Measurements from ENCODE around the gene CDH1.
"Not testable (repeated sequence)": the region's sequence is repeated elsewhere in the genome, so short reads cannot be mapped to it uniquely, and the experiment has no call there.

Gene CDH1

GRCh38 chr16:68711421-68712139, 25.5 kb upstream of the CDH1 start:
- Histone ChIP-seq H3K36me3 (ENCODE audit: control insufficient read depth in 1 of 2, insufficient read depth in 2 of 2, low read length in 2 of 2) (no peaks in the 10 kb centered on the region), H3K9ac (ENCODE audit: low read depth in 1 of 2, low read length in 2 of 2) (no peak overlapping the region), H3K4me3 (ENCODE audit: low read depth in 1 of 2, low read length in 2 of 2) (no peak overlapping the region), H3K4me1 (ENCODE audit: control insufficient read depth in 1 of 2, insufficient read depth in 2 of 2, low read length in 2 of 2) (peaks cover 13 to 18% of the 10 kb centered on the region in 2 donors), H3K27ac (ENCODE audit: low read depth, low read length) (no peak overlapping the region), H3K9me3 (ENCODE audit: control insufficient read depth in 1 of 2, low read length in 2 of 2) (no peaks in the 10 kb centered on the region), H3K27me3 (ENCODE audit: control insufficient read depth in 1 of 2, insufficient read depth in 2 of 2, low read length in 2 of 2) (no peaks in the 10 kb centered on the region)

DNA sequence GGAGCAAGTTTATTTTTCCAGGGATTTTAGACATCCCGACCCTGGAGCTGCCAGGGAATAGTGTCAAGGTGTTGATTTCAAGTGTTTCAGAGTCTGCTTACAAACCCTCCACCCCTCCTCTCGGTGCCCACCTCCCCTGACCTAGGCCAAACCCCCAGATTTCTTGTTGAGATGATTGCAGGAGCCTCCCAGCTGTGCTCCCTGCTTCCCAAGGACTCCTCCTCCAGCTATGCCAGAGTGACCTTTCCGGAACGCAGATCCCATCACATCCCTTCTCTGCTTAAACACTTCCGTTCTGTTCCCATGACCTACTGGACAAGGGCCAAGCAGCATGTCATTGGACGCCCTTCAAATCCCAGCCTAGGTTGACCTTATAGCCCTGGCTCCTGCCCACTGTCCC, 23.7 kb upstream of the CDH1 start:
- Histone ChIP-seq H3K27ac (ENCODE audit: low read depth, low read length) (no peak overlapping the region), H3K27me3 (ENCODE audit: control insufficient read depth in 1 of 2, insufficient read depth in 2 of 2, low read length in 2 of 2) (no peaks in the 10 kb centered on the region), H3K9ac (ENCODE audit: low read depth in 1 of 2, low read length in 2 of 2) (no peak overlapping the region), H3K4me1 (ENCODE audit: control insufficient read depth in 1 of 2, insufficient read depth in 2 of 2, low read length in 2 of 2) (peaks cover 8 to 12% of the 10 kb centered on the region in 2 donors), H3K4me3 (ENCODE audit: low read depth in 1 of 2, low read length in 2 of 2) (no peak overlapping the region), H3K36me3 (ENCODE audit: control insufficient read depth in 1 of 2, insufficient read depth in 2 of 2, low read length in 2 of 2) (no peaks in the 10 kb centered on the region), H3K9me3 (ENCODE audit: control insufficient read depth in 1 of 2, low read length in 2 of 2) (no peaks in the 10 kb centered on the region)

- no peaks in the 10 kb centered on the region for H3K9me3 ChIP-seq (ENCODE audit: control insufficient read depth in 1 of 2, low read length in 2 of 2)
- H3K9ac ChIP-seq (ENCODE audit: low read depth in 1 of 2, low read length in 2 of 2) = no peak overlapping the region
- peaks cover 7 to 12% of the 10 kb centered on the region in 2 donors for H3K4me1 ChIP-seq (ENCODE audit: control insufficient read depth in 1 of 2, insufficient read depth in 2 of 2, low read length in 2 of 2)
- H3K4me3 ChIP-seq (ENCODE audit: low read depth in 1 of 2, low read length in 2 of 2) = no peak overlapping the region
- no peak overlapping the region for H3K27ac ChIP-seq (ENCODE audit: low read depth, low read length)
- no peaks in the 10 kb centered on the region for H3K27me3 ChIP-seq (ENCODE audit: control insufficient read depth in 1 of 2, insufficient read depth in 2 of 2, low read length in 2 of 2)
- H3K36me3 ChIP-seq (ENCODE audit: control insufficient read depth in 1 of 2, insufficient read depth in 2 of 2, low read length in 2 of 2) = no peaks in the 10 kb centered on the region
Measured at GRCh38 chr16:68715471-68715870, 21.6 kb upstream of the CDH1 start.

- H3K27ac ChIP-seq (ENCODE audit: low read depth, low read length); H3K4me3 ChIP-seq (ENCODE audit: low read depth in 1 of 2, low read length in 2 of 2): not testable (repeated sequence)
Measured at GRCh38 chr16:68716516-68716915, 20.6 kb upstream of the CDH1 start.

GRCh38 chr16:68717684-68718083, 19.4 kb upstream of the CDH1 start:
- Histone ChIP-seq H3K9ac (ENCODE audit: low read depth in 1 of 2, low read length in 2 of 2) (no peak overlapping the region), H3K27me3 (ENCODE audit: control insufficient read depth in 1 of 2, insufficient read depth in 2 of 2, low read length in 2 of 2) (no peaks in the 10 kb centered on the region), H3K4me1 (ENCODE audit: control insufficient read depth in 1 of 2, insufficient read depth in 2 of 2, low read length in 2 of 2) (peaks cover 14 to 21% of the 10 kb centered on the region in 2 donors), H3K9me3 (ENCODE audit: control insufficient read depth in 1 of 2, low read length in 2 of 2) (no peaks in the 10 kb centered on the region), H3K36me3 (ENCODE audit: control insufficient read depth in 1 of 2, insufficient read depth in 2 of 2, low read length in 2 of 2) (no peaks in the 10 kb centered on the region), H3K27ac (ENCODE audit: low read depth, low read length) (no peak overlapping the region), H3K4me3 (ENCODE audit: low read depth in 1 of 2, low read length in 2 of 2) (no peak overlapping the region)

More at GRCh38 chr16:68716516-68716915, 20.6 kb upstream of the CDH1 start:
- not testable (repeated sequence) for H3K9me3 ChIP-seq (ENCODE audit: control insufficient read depth in 1 of 2, low read length in 2 of 2); H3K36me3 ChIP-seq (ENCODE audit: control insufficient read depth in 1 of 2, insufficient read depth in 2 of 2, low read length in 2 of 2); H3K9ac ChIP-seq (ENCODE audit: low read depth in 1 of 2, low read length in 2 of 2); H3K27me3 ChIP-seq (ENCODE audit: control insufficient read depth in 1 of 2, insufficient read depth in 2 of 2, low read length in 2 of 2)
- H3K4me1 ChIP-seq (ENCODE audit: control insufficient read depth in 1 of 2, insufficient read depth in 2 of 2, low read length in 2 of 2) = peaks cover 10 to 16% of the 10 kb centered on the region in 2 donors

- Histone ChIP-seq H3K27me3 (ENCODE audit: control insufficient read depth in 1 of 2, insufficient read depth in 2 of 2, low read length in 2 of 2) (no peaks in the 10 kb centered on the region), H3K4me3 (ENCODE audit: low read depth in 1 of 2, low read length in 2 of 2) (no peak overlapping the region), H3K36me3 (ENCODE audit: control insufficient read depth in 1 of 2, insufficient read depth in 2 of 2, low read length in 2 of 2) (no peaks in the 10 kb centered on the region), H3K4me1 (ENCODE audit: control insufficient read depth in 1 of 2, insufficient read depth in 2 of 2, low read length in 2 of 2) (peaks cover 18 to 25% of the 10 kb centered on the region in 2 donors), H3K9ac (ENCODE audit: low read depth in 1 of 2, low read length in 2 of 2) (no peak overlapping the region), H3K9me3 (ENCODE audit: control insufficient read depth in 1 of 2, low read length in 2 of 2) (no peaks in the 10 kb centered on the region), H3K27ac (ENCODE audit: low read depth, low read length) (no peak overlapping the region)
Measured at GRCh38 chr16:68718590-68718989, 18.5 kb upstream of the CDH1 start.

DNA sequence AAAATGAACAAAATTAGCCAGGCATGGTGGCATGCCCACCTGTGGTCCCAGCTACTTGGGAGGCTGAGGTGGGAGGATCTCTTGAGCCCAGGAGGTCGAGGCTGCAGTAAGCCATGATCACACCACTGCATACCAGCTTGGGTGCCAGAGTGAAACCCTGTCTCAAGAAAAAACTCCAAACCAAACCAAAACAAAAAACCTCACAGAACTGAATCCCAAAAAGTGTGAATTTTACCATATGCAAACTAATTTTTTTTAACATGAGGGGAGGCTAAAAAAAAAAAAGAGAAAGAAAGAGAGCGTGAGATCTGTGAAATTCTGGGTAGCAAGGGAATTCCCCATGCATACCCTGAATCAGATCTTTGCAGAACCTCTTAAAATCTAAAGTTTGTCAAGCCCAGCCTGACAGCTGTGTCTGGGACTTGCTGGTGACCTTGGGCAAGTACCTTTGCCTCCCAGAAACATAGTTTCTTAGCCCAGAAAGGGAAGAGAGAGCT, 17.1 kb upstream of the CDH1 start:
- Histone ChIP-seq H3K9me3 (ENCODE audit: control insufficient read depth in 1 of 2, low read length in 2 of 2) (no peaks in the 10 kb centered on the region), H3K4me3 (ENCODE audit: low read depth in 1 of 2, low read length in 2 of 2) (no peak overlapping the region), H3K4me1 (ENCODE audit: control insufficient read depth in 1 of 2, insufficient read depth in 2 of 2, low read length in 2 of 2) (peaks cover 15 to 25% of the 10 kb centered on the region in 2 donors), H3K27me3 (ENCODE audit: control insufficient read depth in 1 of 2, insufficient read depth in 2 of 2, low read length in 2 of 2) (no peaks in the 10 kb centered on the region), H3K36me3 (ENCODE audit: control insufficient read depth in 1 of 2, insufficient read depth in 2 of 2, low read length in 2 of 2) (no peaks in the 10 kb centered on the region), H3K9ac (ENCODE audit: low read depth in 1 of 2, low read length in 2 of 2) (no peak overlapping the region), H3K27ac (ENCODE audit: low read depth, low read length) (no peak overlapping the region)

DNA sequence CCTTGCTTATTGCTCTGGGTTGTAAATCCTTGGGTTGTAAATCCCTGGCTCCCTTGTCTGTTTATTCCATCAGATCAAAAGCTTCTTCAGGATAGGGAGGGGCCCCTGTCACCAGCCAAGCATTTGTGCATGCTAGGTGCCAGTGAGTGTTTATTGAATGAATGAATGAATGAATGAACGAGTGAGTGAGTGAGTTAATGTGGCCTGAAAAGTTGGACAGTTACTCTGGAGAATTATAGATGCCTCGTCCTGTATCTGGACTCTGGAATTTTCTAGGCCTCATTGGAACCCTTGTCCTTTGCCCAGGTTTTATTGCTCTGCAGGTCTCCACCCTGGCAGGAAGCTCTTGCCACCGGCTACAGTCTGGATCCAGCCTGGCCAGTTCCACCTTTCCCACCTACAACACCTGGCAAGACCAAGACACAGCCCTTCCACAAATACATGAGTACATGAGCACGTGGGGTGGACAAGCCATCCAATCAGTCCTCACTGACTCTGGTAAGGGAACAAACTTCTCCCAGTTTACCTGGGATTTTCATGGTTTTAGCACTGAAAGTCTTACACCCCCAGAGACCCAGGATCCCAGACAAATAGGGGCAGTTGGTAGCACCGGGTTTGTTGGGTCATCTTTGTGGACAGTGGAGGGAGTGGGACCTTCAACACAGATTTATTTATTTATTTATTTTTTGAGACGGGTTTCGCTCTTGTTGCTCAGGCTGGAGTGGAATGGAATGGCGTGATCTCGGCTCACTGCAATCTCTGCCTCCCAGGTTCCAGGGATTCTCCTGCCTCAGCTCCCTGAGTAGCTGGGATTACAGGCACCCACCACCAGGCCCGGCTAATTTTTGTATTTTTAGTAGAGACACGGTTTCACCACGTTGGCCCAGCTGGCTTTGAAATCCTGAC, 14.7 kb upstream of the CDH1 start:
- no peaks in the 10 kb centered on the region for H3K36me3 ChIP-seq (ENCODE audit: control insufficient read depth in 1 of 2, insufficient read depth in 2 of 2, low read length in 2 of 2)
- no peak overlapping the region for H3K4me3 ChIP-seq (ENCODE audit: low read depth in 1 of 2, low read length in 2 of 2)
- peak overlapping the region; percentile 63 for H3K27ac ChIP-seq (ENCODE audit: low read depth, low read length)
- H3K9ac ChIP-seq (ENCODE audit: low read depth in 1 of 2, low read length in 2 of 2) = no peak overlapping the region
- peaks cover 22 to 23% of the 10 kb centered on the region in 2 donors for H3K4me1 ChIP-seq (ENCODE audit: control insufficient read depth in 1 of 2, insufficient read depth in 2 of 2, low read length in 2 of 2)
- H3K27me3 ChIP-seq (ENCODE audit: control insufficient read depth in 1 of 2, insufficient read depth in 2 of 2, low read length in 2 of 2) = no peaks in the 10 kb centered on the region
- no peaks in the 10 kb centered on the region for H3K9me3 ChIP-seq (ENCODE audit: control insufficient read depth in 1 of 2, low read length in 2 of 2)

DNA sequence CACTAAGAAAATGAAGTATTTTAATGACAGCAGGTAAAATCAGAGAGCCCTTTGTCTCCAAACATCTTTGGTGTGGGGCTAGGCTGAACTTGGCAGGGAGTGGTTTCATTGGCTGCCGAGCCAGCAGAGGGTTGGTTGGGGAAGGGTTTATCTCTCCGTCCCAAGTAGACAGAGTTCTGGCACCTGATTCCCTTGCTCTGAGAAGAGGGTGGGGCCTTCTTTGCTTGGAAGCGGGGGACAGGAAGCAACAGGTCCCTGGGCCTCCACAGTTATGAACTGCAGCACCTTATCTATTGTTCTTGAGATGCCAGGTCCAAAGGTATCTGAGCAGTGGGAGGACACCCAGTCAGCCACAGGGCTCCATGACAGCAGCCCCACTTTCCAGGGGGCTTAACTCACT, 12.3 kb upstream of the CDH1 start:
- H3K36me3 ChIP-seq (ENCODE audit: control insufficient read depth in 1 of 2, insufficient read depth in 2 of 2, low read length in 2 of 2) = no peaks in the 10 kb centered on the region
- H3K9ac ChIP-seq (ENCODE audit: low read depth in 1 of 2, low read length in 2 of 2) = no peak overlapping the region
- no peaks in the 10 kb centered on the region for H3K9me3 ChIP-seq (ENCODE audit: control insufficient read depth in 1 of 2, low read length in 2 of 2)
- H3K27me3 ChIP-seq (ENCODE audit: control insufficient read depth in 1 of 2, insufficient read depth in 2 of 2, low read length in 2 of 2) = no peaks in the 10 kb centered on the region
- H3K4me3 ChIP-seq (ENCODE audit: low read depth in 1 of 2, low read length in 2 of 2) = no peak overlapping the region
- H3K4me1 ChIP-seq (ENCODE audit: control insufficient read depth in 1 of 2, insufficient read depth in 2 of 2, low read length in 2 of 2) = peaks cover 22 to 23% of the 10 kb centered on the region in 2 donors
- peak overlapping the region; percentile 17 for H3K27ac ChIP-seq (ENCODE audit: low read depth, low read length)

- peaks cover 12 to 21% of the 10 kb centered on the region in 2 donors for H3K4me1 ChIP-seq (ENCODE audit: control insufficient read depth in 1 of 2, insufficient read depth in 2 of 2, low read length in 2 of 2)
- H3K9me3 ChIP-seq (ENCODE audit: control insufficient read depth in 1 of 2, low read length in 2 of 2) = no peaks in the 10 kb centered on the region
- H3K27me3 ChIP-seq (ENCODE audit: control insufficient read depth in 1 of 2, insufficient read depth in 2 of 2, low read length in 2 of 2) = no peaks in the 10 kb centered on the region
Measured at GRCh38 chr16:68728523-68728922, 8.6 kb upstream of the CDH1 start.

More at GRCh38 chr16:68728523-68728922, 8.6 kb upstream of the CDH1 start:
- H3K27ac ChIP-seq (ENCODE audit: low read depth, low read length) = no peak overlapping the region
- H3K9ac ChIP-seq (ENCODE audit: low read depth in 1 of 2, low read length in 2 of 2) = no peak overlapping the region
- H3K36me3 ChIP-seq (ENCODE audit: control insufficient read depth in 1 of 2, insufficient read depth in 2 of 2, low read length in 2 of 2) = no peaks in the 10 kb centered on the region
- H3K4me3 ChIP-seq (ENCODE audit: low read depth in 1 of 2, low read length in 2 of 2) = no peak overlapping the region
